K562 (cell line): ENCODE measurements around the gene ZNF750. TPM values are rescaled to one million over a fixed set of nuclear protein-coding genes. Genes with fewer than 3 reads are reported as not detected.

ENCODE experiments used
- ATAC-seq: fragments of 200-7000 bp; cut with Tn5 transposase; 3 replicates; pipeline ENCODE4 v1.9.1; 2020; ENCODE audit warnings: moderate library complexity
- BruUV-seq: library from RNA; stranded (reverse); fragments of 400-500 nt; replicated peaks from 2 replicates; lab custom pipeline; 2021; lab: Mats Ljungman, UMichigan
- CTCF ChIA-PET: fragments of 300-600 bp; formaldehyde crosslinking; extraction: SDS; loops from one replicate; lab custom pipeline; 2021; ENCODE audit warnings: low intra/inter-chr PET ratio; lab: Yijun Ruan, JAX
- POLR2A ChIA-PET: fragments of 300-600, 350-650 bp; sonication (Branson Sonifier 250); formaldehyde crosslinking; extraction: SDS; loops from one replicate; lab custom pipeline; 2021; ENCODE audit warnings: antibody characterized with exemption, inconsistent platforms; lab: Yijun Ruan, JAX
- DNase-seq, 4 experiments: peaks; one replicate each; pipeline versions ENCODE4 v3.0.0 to v3.0.0-alpha.2; 2011 to 2018; ENCODE audit warnings: low spot score in 3 of 4, mixed read lengths in 3 of 4; ENCODE audit errors: extremely low read depth in 1 of 4
- FAIRE-seq: peaks from 2 replicates; lab custom pipeline; 2011; peaks lifted over from hg19 to GRCh38; lab: Jason Lieb, UNC
- H2AFZ ChIP-seq: 2 replicates; pipeline ENCODE4 v1.6.0; 2011; ENCODE audit warnings: low read depth, low read length, control low read depth, inconsistent platforms
- H3K27ac ChIP-seq: fragments of 200-600 bp; 3 replicates; pipeline ENCODE4 v1.8.0; 2011; ENCODE audit warnings: low read depth, mild to moderate bottlenecking, control low read depth, inconsistent platforms, low read length, moderate library complexity, mixed read lengths; ENCODE audit errors: extremely low read depth
- H3K27me3 ChIP-seq, 2 experiments: fragments of 300-600 bp in 1 of 2; 2 replicates in 1 of 2; 3 replicates in 1 of 2; pipeline versions ENCODE4 v1.6.0 to v1.8.0; 2011; ENCODE audit warnings: inconsistent platforms in 2 of 2, low read length in 2 of 2, mild to moderate bottlenecking in 1 of 2, mixed read lengths in 1 of 2, moderate library complexity in 1 of 2; ENCODE audit not compliant: control insufficient read depth in 2 of 2, insufficient read depth in 2 of 2
- H3K36me3 ChIP-seq: fragments of 300-600 bp; 3 replicates; pipeline ENCODE4 v1.8.0; 2011; ENCODE audit warnings: mild to moderate bottlenecking, low read length, inconsistent platforms; ENCODE audit not compliant: control insufficient read depth, insufficient read depth
- H3K4me1 ChIP-seq, 2 experiments: fragments of 200-600 bp in 1 of 2; replicated peaks in 1 of 2; 2 replicates in 1 of 2; 3 replicates in 1 of 2; pipeline versions ENCODE4 v1.5.1 to v1.8.0; 2011; ENCODE audit warnings: inconsistent platforms in 2 of 2, low read length in 2 of 2, mild to moderate bottlenecking in 1 of 2, mixed read lengths in 1 of 2, moderate library complexity in 1 of 2; ENCODE audit not compliant: control insufficient read depth in 2 of 2, insufficient read depth in 2 of 2
- H3K4me2 ChIP-seq: 2 replicates; pipeline ENCODE4 v1.6.1; 2011; ENCODE audit warnings: low read length, control low read depth, inconsistent platforms, mixed read lengths; ENCODE audit not compliant: insufficient read depth
- H3K4me3 ChIP-seq: fragments of 200-600 bp; sonication (generic), shearing (Covaris generic); 2 replicates; pipeline ENCODE4 v1.5.1; 2016; ENCODE audit warnings: control low read depth, inconsistent platforms
- H3K79me2 ChIP-seq: fragments of 200-600 bp; 3 replicates; pipeline ENCODE4 v1.8.0; 2011; ENCODE audit warnings: low read length, inconsistent platforms; ENCODE audit not compliant: control insufficient read depth, insufficient read depth
- H3K9ac ChIP-seq, 2 experiments: 2 replicates each; pipeline versions ENCODE4 v1.6.0 to v1.6.1; 2011; ENCODE audit warnings: low read depth in 2 of 2, low read length in 2 of 2, control low read depth in 1 of 2, inconsistent platforms in 1 of 2, mild to moderate bottlenecking in 1 of 2, mixed read lengths in 1 of 2; ENCODE audit not compliant: insufficient read depth in 1 of 2
- H3K9me1 ChIP-seq: one replicate; pipeline ENCODE4 v1.6.0; 2011; ENCODE audit warnings: inconsistent platforms, mild to moderate bottlenecking, low read length, moderate library complexity; ENCODE audit not compliant: control insufficient read depth, insufficient read depth
- H3K9me3 ChIP-seq: replicated peaks from 2 replicates; pipeline ENCODE4 v1.5.1; 2011; ENCODE audit warnings: low read depth, low read length, inconsistent platforms; ENCODE audit not compliant: control insufficient read depth, insufficient read depth
- H4K20me1 ChIP-seq: replicated peaks from 2 replicates; pipeline ENCODE4 v1.6.1; 2011; ENCODE audit warnings: low read length, inconsistent platforms, mixed read lengths; ENCODE audit not compliant: control insufficient read depth, insufficient read depth
- E2F1 ChIP-seq: sonication (generic); formaldehyde crosslinking; IDR thresholded peaks from 2 replicates; pipeline ENCODE4 v1.8.1; 2023; ENCODE audit warnings: mild to moderate bottlenecking, missing genetic modification reagents, moderate library complexity
- FOXM1 ChIP-seq, 2 experiments: fragments of 450-650 bp in 1 of 2; sonication (generic) in 1 of 2; formaldehyde crosslinking in 1 of 2; IDR thresholded peaks; 2 replicates each; pipeline versions ENCODE4 v1.6.1 to v1.9.0; 2017 to 2022; ENCODE audit warnings: low read depth in 2 of 2, mild to moderate bottlenecking in 2 of 2, missing genetic modification reagents in 1 of 2, moderate library complexity in 1 of 2
- FOXP4 ChIP-seq: sonication (generic); formaldehyde crosslinking; IDR thresholded peaks from 2 replicates; pipeline ENCODE4 v1.8.0; 2022; ENCODE audit warnings: mild to moderate bottlenecking, missing genetic modification reagents, borderline replicate concordance
- KLF6 ChIP-seq: fragments of 250-450 bp; sonication (Bioruptor Pico); IDR thresholded peaks from 2 replicates; pipeline ENCODE4 v1.4.0; 2020; ENCODE audit warnings: mild to moderate bottlenecking, moderate library complexity, borderline replicate concordance
- MTA2 ChIP-seq: fragments of 450-650 bp; IDR thresholded peaks from 2 replicates; pipeline ENCODE4 v1.6.1; 2016; ENCODE audit warnings: low read depth
- TGIF2 ChIP-seq: sonication (generic); formaldehyde crosslinking; IDR thresholded peaks from 2 replicates; pipeline ENCODE4 v1.8.1; 2022; ENCODE audit warnings: mild to moderate bottlenecking, missing genetic modification reagents, moderate library complexity
- XRCC4 ChIP-seq: IDR thresholded peaks from one replicate; pipeline ENCODE4 v1.6.1; 2011; ENCODE audit not compliant: insufficient read depth, insufficient read length; ENCODE audit errors: extremely low read depth
- ZNF316 ChIP-seq: fragments of 450-650 bp; IDR thresholded peaks from 2 replicates; pipeline ENCODE4 v1.6.1; 2016
- WGBS: fragments of 100-300 bp; shearing (Covaris generic); methylation state at CpG from one replicate; pipeline ENCODE4 v1.1.6; 2016; ENCODE audit warnings: low coverage, mixed read lengths; ENCODE audit not compliant: insufficient coverage; ENCODE audit errors: missing lambda C conversion rate; 5-methylcytosine and 5-hydroxymethylcytosine counted together
- in situ Hi-C: fragments of 300-500 bp; cut with MboI; formaldehyde crosslinking; loops from 4 replicates; pipeline ENCODE4 v1.15.0; 2018; ENCODE audit warnings: inconsistent platforms, mixed read lengths
- intact Hi-C: fragments of 100-400 bp; cut with micrococcal nuclease; formaldehyde crosslinking; loops from 2 replicates; pipeline ENCODE4 v1.14.2; 2022
- polyA plus RNA-seq, 8 experiments: library from polyadenylated mRNA; depleted of rRNA in 4 of 8; stranded (reverse) in 5 of 8; unstranded in 3 of 8; fragments of >200 nt; fragmentation: Nextera tagmentation in 2 of 8; fragmentation: Illumina TruSeq in 1 of 8; extraction: Ambion mirVana in 2 of 8; extraction: Trizol in 1 of 8; gene quantifications; 2 replicates each; pipeline versions ENCODE4 v1.2.1 to v1.2.3, GENCODE V29; 2011 to 2014; ENCODE audit warnings: inconsistent platforms in 1 of 8, missing spikeins in 1 of 8
- total RNA-seq, 7 experiments: library from RNA; depleted of rRNA in 6 of 7; stranded (reverse); fragments of >200 nt in 6 of 7; fragmentation: Illumina TruSeq in 2 of 7; extraction: Trizol in 2 of 7; gene quantifications; 2 replicates each; pipeline versions ENCODE4 v1.2.1 to v1.2.3, GENCODE V29; 2011 to 2021; ENCODE audit warnings: low replicate concordance in 1 of 7

Gene ZNF750
- total and polyA plus RNA-seq, 9 of the 15 experiments (the other 6 are each of a cell fraction or from before 2014, with no cell fraction given): not detected

DNA sequence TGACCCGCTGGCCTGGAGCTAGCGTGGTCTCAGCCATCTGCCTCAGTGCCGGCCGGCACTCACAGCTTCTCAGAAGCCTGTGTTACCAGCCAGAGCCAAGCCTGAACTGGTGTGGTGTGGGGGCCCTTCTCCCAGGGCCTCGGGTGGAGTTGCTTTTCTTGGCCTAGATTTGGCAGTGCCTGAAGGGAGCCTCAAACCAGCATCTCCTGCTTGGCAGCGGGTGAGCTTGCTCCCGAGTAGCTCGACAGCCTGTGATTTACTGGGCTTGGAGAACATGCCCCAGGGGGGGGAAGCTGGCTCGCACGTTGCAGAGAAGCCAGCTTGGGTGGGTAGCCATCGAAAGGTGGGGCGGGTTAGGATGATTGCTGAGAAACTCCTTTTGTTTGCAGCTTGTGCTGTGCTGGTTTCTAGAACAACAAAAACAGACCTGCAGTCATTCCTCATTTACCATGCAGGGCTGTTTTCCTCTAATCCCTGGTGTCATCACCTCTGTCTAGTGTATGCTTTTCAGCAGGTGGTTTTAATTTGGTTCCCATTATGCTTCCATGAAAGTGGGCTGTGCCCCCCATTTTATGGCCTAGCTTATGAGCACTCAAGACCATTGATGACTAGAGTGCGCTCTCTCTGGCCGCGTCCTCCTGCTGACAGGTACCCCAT is 45.7 kb downstream of the ZNF750 start (continued):
- TF ChIP-seq FOXP4 (CRISPR knock-in tag) (no peak), TGIF2 (CRISPR knock-in tag) (no peak), MTA2 (no peak), XRCC4 (no peak), FOXM1 (IDR thresholded peaks at IDR 0.05; ENCODE audit: low read depth) (no peak), FOXM1 (CRISPR knock-in tag; IDR thresholded peaks at IDR 0.05; ENCODE audit: low read depth) (no peak), ZNF316 (no peak), E2F1 (CRISPR knock-in tag) (no peak)

GRCh38 chr17:82791532-82791931 is 48.3 kb downstream of the ZNF750 start:
- in situ Hi-C loops: no loop called here
- Histone ChIP-seq H3K36me3 (peaks cover 27% of the 10 kb centered on the region; the same call in 1 of the 3 replicates), H3K27ac (no peak overlapping the region), H2AFZ (no peak overlapping the region), H3K9me1 (peaks cover 3% of the 10 kb centered on the region), H3K27me3 (no peaks in the 10 kb centered on the region), H3K9me3 (no peaks in the 10 kb centered on the region), H3K4me2 (no peak overlapping the region), H3K4me3 (no peak overlapping the region), H3K4me1 (peaks cover 0 to 21% of the 10 kb centered on the region in 2 experiments; a peak in 2 of 5 replicates), H4K20me1 (no peaks in the 10 kb centered on the region), H3K79me2 (peaks cover 6% of the 10 kb centered on the region; the same call in 1 of the 3 replicates), H3K9ac (no peak overlapping the region)
- 86% methylated on average over 12 of the region's 12 CpGs for WGBS
- TF ChIP-seq KLF6 (CRISPR knock-in tag): no peak
- FAIRE-seq (no peak), ATAC-seq (no peak), DNase-seq (no peak)
- intact Hi-C loops: no loop called here
- ChIA-PET CTCF (no interaction called here), POLR2A (no interaction called here)
- no TSS peak for BruUV-seq
